ENCODE measurements around the gene NT5C3B. TPM values are rescaled to one million over a fixed set of nuclear protein-coding genes. Genes with fewer than 3 reads are reported as not detected.

NT5C3B gene
- polyA plus RNA-seq, 1 of the 3 experiments (the other 2 are of a cell fraction): 87.4 TPM

- ChIA-PET CTCF (interaction anchor here (0.6 to 4.4 kb wide), 24 partner anchors 9 to 174 kb away, joined by 3 to 45 read pairs (median 6); partner anchors contain the start of genes FKBP10, GAST and P3H4), POLR2A (interaction anchor here (1.1 to 1.9 kb wide), 3 partner anchors 12 to 51 kb away, joined by 3 to 10 read pairs (median 5); partner anchors contain the start of gene HAP1)
- 7% methylated on average over 4 of the region's 22 CpGs for WGBS (ENCODE audit: low lambda C conversion rate)
- peak; percentile 31 for DNase-seq
- H3K79me2 ChIP-seq (ENCODE audit: insufficient read depth): no peaks in the 10 kb centered on the region
- H3K4me2 ChIP-seq: peak overlapping the region; percentile 88
- TF ChIP-seq MEF2A (IDR thresholded peaks at IDR 0.05; ENCODE audit: borderline replicate concordance, low read depth) (no peak), YY1 (IDR thresholded peaks at IDR 0.05; ENCODE audit: low read depth) (no peak), NFIC (IDR thresholded peaks at IDR 0.05; ENCODE audit: borderline replicate concordance) (no peak), RCOR1 (IDR thresholded peaks at IDR 0.05; ENCODE audit: low read length) (no peak), POLR2AphosphoS5 (IDR thresholded peaks at IDR 0.05; ENCODE audit: low read depth, low read length) (no peak), GATA2 (CRISPR knock-in tag; IDR thresholded peaks at IDR 0.05) (no peak), FOXJ3 (CRISPR knock-in tag; IDR thresholded peaks at IDR 0.05) (no peak)
- TF ChIP-seq, protein P1, sequence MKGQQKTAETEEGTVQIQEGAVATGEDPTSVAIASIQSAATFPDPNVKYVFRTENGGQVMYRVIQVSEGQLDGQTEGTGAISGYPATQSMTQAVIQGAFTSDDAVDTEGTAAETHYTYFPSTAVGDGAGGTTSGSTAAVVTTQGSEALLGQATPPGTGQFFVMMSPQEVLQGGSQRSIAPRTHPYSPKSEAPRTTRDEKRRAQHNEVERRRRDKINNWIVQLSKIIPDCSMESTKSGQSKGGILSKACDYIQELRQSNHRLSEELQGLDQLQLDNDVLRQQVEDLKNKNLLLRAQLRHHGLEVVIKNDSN (IDR thresholded peaks at IDR 0.05; ENCODE audit: borderline replicate concordance, low read depth): no peak
- H3F3A ChIP-seq (replicated peaks; ENCODE audit: insufficient read depth): peaks cover 4% of the 10 kb centered on the region
- H3K9ac ChIP-seq: peak overlapping the region; percentile 47; the same call in 1 of the 2 replicates
- H3K27me3 ChIP-seq (ENCODE audit: insufficient read depth): no peaks in the 10 kb centered on the region
- peak overlapping the region in 1 of 2 experiments; percentile 11; a peak in 1 of 4 replicates for H3K27ac ChIP-seq (ENCODE audit: low read depth in 2 of 2, low read length in 1 of 2)
- no peaks in the 10 kb centered on the region for H4K20me1 ChIP-seq (ENCODE audit: insufficient read depth)
- H3K9me3 ChIP-seq: no peaks in the 10 kb centered on the region
- H3K9me2 ChIP-seq: no peaks in the 10 kb centered on the region
- H3K4me1 ChIP-seq (ENCODE audit: control insufficient read depth in 1 of 2, insufficient read depth in 2 of 2, low read depth in 1 of 2, low read length in 1 of 2): peaks cover 10 to 32% of the 10 kb centered on the region in 2 experiments; a peak in 2 of 4 replicates
- peak overlapping the region; percentile 69; the same call in 1 of the 2 replicates for H2AFZ ChIP-seq (ENCODE audit: low read depth)
- H3K36me3 ChIP-seq (replicated peaks in 1 of 2; ENCODE audit: control insufficient read depth in 1 of 2, insufficient read depth in 2 of 2, low read length in 1 of 2): no peaks in the 10 kb centered on the region
- H3K4me3 ChIP-seq (ENCODE audit: low read depth in 2 of 2, low read length in 1 of 2): peak overlapping the region; percentile 64 to 66
Observed at GRCh38 chr17:41785859-41786226, 50.2 kb downstream of the NT5C3B start.

DNA sequence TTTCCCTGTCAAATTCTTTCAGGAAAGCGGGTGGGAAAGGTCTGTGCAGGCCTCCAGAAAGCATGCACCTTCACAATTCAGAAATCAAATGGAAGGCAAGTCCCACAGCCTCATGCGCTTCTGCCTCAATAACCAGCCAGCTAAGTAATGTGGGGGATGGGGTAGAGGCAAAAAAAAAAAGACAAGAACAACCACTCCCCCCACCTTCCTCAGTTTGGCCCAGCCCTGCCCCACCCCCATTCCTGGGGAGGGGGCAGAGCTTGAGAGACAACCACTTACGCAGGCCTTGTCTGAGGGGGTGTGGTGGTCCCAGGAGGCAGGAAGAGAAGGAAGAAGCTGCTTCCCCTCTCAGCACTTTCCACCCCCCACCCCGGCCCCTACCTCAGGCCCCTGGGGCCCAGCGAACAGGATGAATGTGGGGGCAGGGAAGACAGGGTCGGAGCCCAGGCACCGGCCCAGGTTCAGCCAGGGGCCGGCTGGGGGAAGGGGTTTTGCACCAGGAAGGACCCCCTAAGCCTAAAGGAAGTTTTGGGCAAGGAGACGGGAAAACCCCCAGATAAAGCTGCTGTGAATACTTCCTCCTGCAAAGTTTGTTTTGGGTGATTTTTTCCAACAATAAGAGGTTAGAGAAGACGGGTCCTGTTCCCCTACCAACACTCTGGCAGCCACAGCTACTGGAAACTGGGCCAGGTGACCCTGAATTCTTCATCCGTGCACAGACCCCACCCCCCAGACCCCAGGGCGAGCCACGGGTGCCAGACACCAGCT is 50.8 kb downstream of the NT5C3B start:
- H3K79me2 ChIP-seq (ENCODE audit: insufficient read depth): no peaks in the 10 kb centered on the region
- H3K9ac ChIP-seq: 0 out of 2 replicates have a peak overlapping the region, but pooled peaks have one; percentile 47
- H3K36me3 ChIP-seq (replicated peaks in 1 of 2; ENCODE audit: control insufficient read depth in 1 of 2, insufficient read depth in 2 of 2, low read length in 1 of 2): no peaks in the 10 kb centered on the region
- WGBS (ENCODE audit: low lambda C conversion rate): 70% methylated on average over 10 of the region's 13 CpGs
- no peaks in the 10 kb centered on the region for H3K9me2 ChIP-seq
- POLR2A ChIA-PET: interaction anchor here (1.9 kb wide), 1 partner anchor 11 kb away, joined by 10 read pairs; no protein-coding TSS in a partner anchor
- DNase-seq: peak; percentile 20
- H3K27ac ChIP-seq (ENCODE audit: low read depth in 2 of 2, low read length in 1 of 2): peak overlapping the region in 1 of 2 experiments; percentile 35; a peak in 1 of 4 replicates
- H3F3A ChIP-seq (replicated peaks; ENCODE audit: insufficient read depth): peaks cover 4% of the 10 kb centered on the region
- no peaks in the 10 kb centered on the region for H3K27me3 ChIP-seq (ENCODE audit: insufficient read depth)
- peak overlapping the region; percentile 88 for H3K4me2 ChIP-seq
- no peaks in the 10 kb centered on the region for H3K9me3 ChIP-seq
- H3K4me1 ChIP-seq (ENCODE audit: control insufficient read depth in 1 of 2, insufficient read depth in 2 of 2, low read depth in 1 of 2, low read length in 1 of 2): peaks cover 10 to 32% of the 10 kb centered on the region in 2 experiments; a peak in 2 of 4 replicates
- CTCF ChIA-PET: interaction anchor here (0.6 to 4.4 kb wide), 16 partner anchors 8 to 111 kb away, joined by 3 to 45 read pairs (median 12); partner anchors contain the start of genes FKBP10 and P3H4
- TF ChIP-seq CHD2 (IDR thresholded peaks at IDR 0.05; ENCODE audit: low read length, partially characterized antibody): peak; percentile 15
- no peak for TF ChIP-seq ELF1 (IDR thresholded peaks at IDR 0.05)
- no peak for TF ChIP-seq JUND (IDR thresholded peaks at IDR 0.05)
- H4K20me1 ChIP-seq (ENCODE audit: insufficient read depth): no peaks in the 10 kb centered on the region
- peak overlapping the region; percentile 64 to 66 for H3K4me3 ChIP-seq (ENCODE audit: low read depth in 2 of 2, low read length in 1 of 2)
- H2AFZ ChIP-seq (ENCODE audit: low read depth): 0 out of 2 replicates have a peak overlapping the region, but pooled peaks have one; percentile 69

Measured in SK-N-SH (cell line).